ENCODE data around the gene PDZD7. TPM values are rescaled to one million over a fixed set of nuclear protein-coding genes. Genes with fewer than 3 reads are reported as not detected.

The PDZD7 gene
- total and polyA plus RNA-seq, 2 donors from 2014 or later, result 1.6 to 1.9 TPM

GRCh38 chr10:101007099-101007711, 23.7 kb downstream of the PDZD7 start:
- no peak for TF ChIP-seq CTCF (IDR thresholded peaks at IDR 0.05; ENCODE audit: borderline replicate concordance, extremely low read depth, insufficient read depth)
- Histone ChIP-seq H3K36me3 (ENCODE audit: control insufficient read depth in 2 of 3, insufficient read depth in 3 of 3, low read length in 3 of 3) (peaks cover 0 to 25% (median 17%) of the 10 kb centered on the region in 3 donors), H3K9ac (ENCODE audit: low read length in 3 of 3) (peak overlapping the region in 1 of 3 donors; percentile 7), H3K4me1 (ENCODE audit: control insufficient read depth in 2 of 3, insufficient read depth in 2 of 3, low read depth in 1 of 3, low read length in 3 of 3) (peaks cover 0 to 5% (median 0%) of the 10 kb centered on the region in 3 donors), H3K27ac (ENCODE audit: low read depth in 2 of 2, low read length in 2 of 2) (no peak overlapping the region), H3K9me3 (ENCODE audit: control insufficient read depth in 2 of 3, insufficient read depth in 1 of 3, low read length in 3 of 3) (no peaks in the 10 kb centered on the region), H3K4me3 (ENCODE audit: low read length in 3 of 3) (no peak overlapping the region), H3K27me3 (ENCODE audit: control insufficient read depth, insufficient read depth, low read length) (no peaks in the 10 kb centered on the region)
- DNase-seq, result peak in 3 of 5 donors; percentile 29 to 81 (median 39)
- intact Hi-C loops (cut with DNase I), result no loop called here
- FAIRE-seq, result no peak

DNA sequence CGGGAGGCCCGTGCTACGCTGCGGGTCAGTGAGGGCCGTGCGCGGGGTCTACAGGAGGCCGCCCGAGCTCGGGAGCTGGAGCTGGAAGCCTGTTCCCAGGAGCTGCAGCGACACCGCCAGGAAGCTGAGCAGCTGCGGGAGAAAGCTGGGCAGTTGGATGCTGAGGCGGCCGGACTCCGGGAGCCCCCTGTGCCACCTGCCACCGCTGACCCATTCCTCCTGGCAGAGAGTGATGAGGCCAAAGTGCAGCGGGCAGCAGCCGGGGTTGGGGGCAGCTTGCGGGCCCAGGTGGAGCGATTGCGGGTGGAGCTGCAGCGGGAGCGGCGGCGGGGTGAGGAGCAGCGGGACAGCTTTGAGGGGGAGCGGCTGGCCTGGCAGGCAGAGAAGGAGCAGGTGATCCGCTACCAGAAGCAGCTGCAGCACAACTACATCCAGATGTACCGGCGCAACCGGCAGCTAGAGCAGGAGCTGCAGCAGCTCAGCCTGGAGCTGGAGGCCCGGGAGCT, 24.3 kb downstream of the PDZD7 start:
- no peak overlapping the region for H3K9ac ChIP-seq (ENCODE audit: low read length in 3 of 3)

GRCh38 chr10:101005869-101006567, 24.9 kb downstream of the PDZD7 start:
- Histone ChIP-seq H3K4me1 (ENCODE audit: control insufficient read depth in 2 of 3, insufficient read depth in 2 of 3, low read depth in 1 of 3, low read length in 3 of 3) (peaks cover 2 to 17% (median 3%) of the 10 kb centered on the region in 3 donors), H3K27me3 (ENCODE audit: control insufficient read depth, insufficient read depth, low read length) (no peaks in the 10 kb centered on the region), H3K27ac (ENCODE audit: low read depth in 2 of 2, low read length in 2 of 2) (no peak overlapping the region), H3K36me3 (ENCODE audit: control insufficient read depth in 2 of 3, insufficient read depth in 3 of 3, low read length in 3 of 3) (peaks cover 0 to 25% (median 17%) of the 10 kb centered on the region in 3 donors), H3K4me3 (ENCODE audit: low read length in 3 of 3) (no peak overlapping the region), H3K9ac (ENCODE audit: low read length in 3 of 3) (no peak overlapping the region), H3K9me3 (ENCODE audit: control insufficient read depth in 2 of 3, insufficient read depth in 1 of 3, low read length in 3 of 3) (no peaks in the 10 kb centered on the region)
- no peak for FAIRE-seq
- no peak for DNase-seq
- intact Hi-C loops (cut with DNase I), result no loop called here
- no peak for TF ChIP-seq CTCF (IDR thresholded peaks at IDR 0.05; ENCODE audit: borderline replicate concordance, extremely low read depth, insufficient read depth)

More for the DNA sequence above, 24.3 kb downstream of the PDZD7 start:
- Histone ChIP-seq H3K4me1 (ENCODE audit: control insufficient read depth in 2 of 3, insufficient read depth in 2 of 3, low read depth in 1 of 3, low read length in 3 of 3) (peaks cover 0 to 11% (median 0%) of the 10 kb centered on the region in 3 donors), H3K4me3 (ENCODE audit: low read length in 3 of 3) (no peak overlapping the region), H3K9me3 (ENCODE audit: control insufficient read depth in 2 of 3, insufficient read depth in 1 of 3, low read length in 3 of 3) (no peaks in the 10 kb centered on the region), H3K27me3 (ENCODE audit: control insufficient read depth, insufficient read depth, low read length) (no peaks in the 10 kb centered on the region), H3K27ac (ENCODE audit: low read depth in 2 of 2, low read length in 2 of 2) (no peak overlapping the region), H3K36me3 (ENCODE audit: control insufficient read depth in 2 of 3, insufficient read depth in 3 of 3, low read length in 3 of 3) (peaks cover 0 to 25% (median 17%) of the 10 kb centered on the region in 3 donors)
- TF ChIP-seq CTCF (IDR thresholded peaks at IDR 0.05; ENCODE audit: borderline replicate concordance, extremely low read depth, insufficient read depth), result no peak
- DNase-seq (peak in 3 of 5 donors; percentile 20 to 49 (median 24)), FAIRE-seq (no peak)
- intact Hi-C loops (cut with DNase I), result no loop called here

Data from kidney (tissue), 14 donors.